Mucosa of rectum (tissue), 2 donors: ENCODE results near the gene ADORA2A.
"Not testable (repeated sequence)": the region's sequence is repeated elsewhere in the genome, so short reads cannot be mapped to it uniquely, and the experiment has no call there.

ENCODE experiments used
- H3K27ac ChIP-seq, 2 donors: one replicate each; pipeline ENCODE4 v1.7.0; 2013; ENCODE audit warnings: inconsistent platforms in 2 of 2, low read depth in 2 of 2, low read length in 2 of 2
- H3K27me3 ChIP-seq, 2 donors: one replicate each; pipeline ENCODE4 v1.7.0; 2013; ENCODE audit warnings: low read length in 2 of 2; ENCODE audit not compliant: control insufficient read depth in 2 of 2, insufficient read depth in 2 of 2
- H3K36me3 ChIP-seq, 2 donors: one replicate each; pipeline ENCODE4 v1.7.0; 2013; ENCODE audit warnings: low read length in 2 of 2; ENCODE audit not compliant: control insufficient read depth in 2 of 2, insufficient read depth in 2 of 2
- H3K4me1 ChIP-seq, 2 donors: one replicate each; pipeline ENCODE4 v1.7.0; 2013; ENCODE audit warnings: low read length in 2 of 2, mild to moderate bottlenecking in 1 of 2; ENCODE audit not compliant: control insufficient read depth in 2 of 2, insufficient read depth in 2 of 2
- H3K4me3 ChIP-seq, 2 donors: one replicate each; pipeline ENCODE4 v1.7.0; 2013; ENCODE audit warnings: low read length in 2 of 2
- H3K9ac ChIP-seq, 2 donors: one replicate each; pipeline ENCODE4 v1.7.0; 2013; ENCODE audit warnings: low read length in 2 of 2, low read depth in 1 of 2, mild to moderate bottlenecking in 1 of 2
- H3K9me3 ChIP-seq, 2 donors: one replicate each; pipeline ENCODE4 v1.7.0; 2013; ENCODE audit warnings: low read length in 2 of 2; ENCODE audit not compliant: control insufficient read depth in 2 of 2
- donor health status: healthy.
- donor health status: Normal muscosa, but diverticular disease.

ADORA2A gene

DNA sequence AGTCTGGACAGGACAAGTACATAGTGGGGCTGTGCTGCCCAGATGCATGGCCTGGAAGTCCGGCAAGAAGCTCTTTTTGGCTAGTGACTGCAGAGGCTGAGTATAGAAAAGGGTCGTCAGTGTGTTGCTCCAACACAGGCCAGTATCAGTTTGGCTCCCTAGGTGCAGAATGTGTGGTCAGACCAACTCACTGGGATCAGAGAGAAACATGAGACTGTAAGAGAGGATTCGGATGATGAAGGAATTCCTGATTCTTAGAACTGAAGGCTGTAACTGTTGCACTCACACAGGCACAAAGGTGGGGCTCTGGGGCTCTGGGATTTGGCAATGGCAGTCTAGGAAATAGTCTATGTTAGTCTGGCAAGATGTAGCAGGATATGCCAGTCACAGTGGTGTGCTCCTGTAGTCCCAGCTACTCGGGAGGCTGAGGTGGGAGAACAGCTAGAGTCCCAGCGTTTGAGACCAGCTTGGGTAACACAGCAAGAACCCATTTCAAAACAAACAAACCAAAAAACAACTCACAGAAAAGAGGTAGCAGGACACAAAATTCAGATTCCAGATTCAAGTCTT, 56.7 kb downstream of the ADORA2A start:
- Histone ChIP-seq H3K4me3 (no peak overlapping the region), H3K9me3 (no peaks in the 10 kb centered on the region), H3K27ac (no peak overlapping the region), H3K4me1 (no peaks in the 10 kb centered on the region), H3K36me3 (no peaks in the 10 kb centered on the region), H3K9ac (no peak overlapping the region), H3K27me3 (no peaks in the 10 kb centered on the region)

DNA sequence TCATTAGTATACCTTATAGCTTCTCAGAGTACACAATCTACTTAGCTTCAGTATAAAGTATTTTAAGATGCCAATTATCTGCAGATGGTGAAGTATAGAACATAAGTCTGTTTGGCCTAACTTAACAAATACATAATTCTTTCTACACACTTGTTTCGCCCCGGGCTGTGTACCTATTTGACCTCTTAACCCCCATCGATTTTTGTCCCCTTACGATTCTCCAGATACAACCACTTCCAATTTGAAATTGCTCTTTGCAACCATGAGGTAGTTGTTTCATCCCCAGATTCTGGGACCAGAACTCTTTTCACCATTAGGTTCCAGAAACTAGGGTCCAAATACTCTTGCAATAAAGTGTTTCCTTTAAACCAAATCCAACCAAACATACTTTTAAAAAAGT, 57.8 kb downstream of the ADORA2A start:
- Histone ChIP-seq H3K27me3 (no peaks in the 10 kb centered on the region), H3K9me3 (no peaks in the 10 kb centered on the region), H3K4me1 (no peaks in the 10 kb centered on the region), H3K4me3 (no peak overlapping the region), H3K36me3 (no peaks in the 10 kb centered on the region), H3K27ac (no peak overlapping the region), H3K9ac (no peak overlapping the region)

DNA sequence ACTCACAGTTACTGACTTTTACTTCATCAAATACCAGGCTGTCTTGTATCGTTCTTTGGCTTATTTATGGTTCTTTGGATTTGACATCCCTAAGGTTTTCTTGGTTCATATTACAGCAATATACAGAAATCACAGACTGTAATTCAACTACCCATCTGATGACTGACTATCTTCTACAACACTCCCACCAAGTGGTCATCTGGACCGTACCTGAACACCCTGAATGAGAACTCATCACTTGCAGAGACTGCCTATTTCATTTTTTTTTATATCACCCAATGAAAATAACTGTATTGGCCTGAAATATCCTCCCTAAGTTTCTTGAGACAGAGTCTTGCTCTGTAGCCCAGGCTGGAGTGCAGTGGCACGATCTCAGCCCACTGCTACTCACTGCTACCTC, 58.2 kb downstream of the ADORA2A start:
- Histone ChIP-seq H3K36me3 (no peaks in the 10 kb centered on the region), H3K27me3 (no peaks in the 10 kb centered on the region), H3K4me1 (no peaks in the 10 kb centered on the region), H3K27ac (no peak overlapping the region), H3K9ac (no peak overlapping the region), H3K9me3 (no peaks in the 10 kb centered on the region), H3K4me3 (no peak overlapping the region)

DNA sequence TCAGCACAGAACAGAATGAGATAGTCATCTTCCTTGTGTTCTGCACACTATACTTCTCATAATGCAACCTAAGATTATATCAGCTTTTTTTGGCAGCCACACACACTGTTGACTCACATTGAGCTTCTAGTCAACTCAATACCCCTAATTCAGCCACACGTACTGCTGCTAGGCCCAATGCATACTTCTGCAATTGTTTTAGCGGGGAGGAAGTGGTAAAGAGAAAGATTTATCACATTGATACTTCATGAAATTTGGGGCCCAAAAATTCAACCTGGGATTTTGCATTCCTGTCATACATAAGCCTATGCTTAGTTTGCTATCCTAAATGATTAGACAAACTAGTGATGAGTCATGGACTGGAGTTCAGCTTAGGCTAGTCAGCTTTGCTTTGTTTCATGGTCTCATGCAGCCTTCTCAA, 59.1 kb downstream of the ADORA2A start:
- H3K9me3 ChIP-seq, result no peaks in the 10 kb centered on the region
- H3K27me3 ChIP-seq, result no peaks in the 10 kb centered on the region
- H3K4me3 ChIP-seq, result no peak overlapping the region
- H3K27ac ChIP-seq, result no peak overlapping the region
- H3K9ac ChIP-seq, result no peak overlapping the region
- no peaks in the 10 kb centered on the region for H3K36me3 ChIP-seq
- H3K4me1 ChIP-seq, result no peaks in the 10 kb centered on the region

DNA sequence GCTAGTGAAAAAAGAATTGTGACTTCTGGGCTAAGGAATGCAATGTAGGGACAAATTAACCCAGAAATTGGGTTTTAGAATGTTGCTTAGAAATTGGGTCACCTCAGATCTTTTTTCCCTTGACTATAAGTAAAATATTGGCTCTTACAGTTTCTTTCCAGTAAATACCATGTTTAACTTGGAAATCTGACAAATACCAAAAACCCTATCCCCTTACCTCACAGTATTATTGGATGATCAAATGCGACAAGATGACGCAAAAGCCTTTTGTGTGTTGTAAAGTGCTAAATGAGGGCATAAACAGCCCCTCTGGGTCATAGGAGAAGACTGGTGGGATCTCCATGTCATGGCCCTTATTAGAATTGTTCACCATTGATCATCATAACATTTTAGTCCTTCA, 61.6 kb downstream of the ADORA2A start:
- Histone ChIP-seq H3K27ac (no peak overlapping the region), H3K27me3 (peaks cover 4 to 5% of the 10 kb centered on the region in 2 donors), H3K4me3 (no peak overlapping the region), H3K9me3 (no peaks in the 10 kb centered on the region), H3K4me1 (no peaks in the 10 kb centered on the region), H3K36me3 (no peaks in the 10 kb centered on the region), H3K9ac (no peak overlapping the region)

DNA sequence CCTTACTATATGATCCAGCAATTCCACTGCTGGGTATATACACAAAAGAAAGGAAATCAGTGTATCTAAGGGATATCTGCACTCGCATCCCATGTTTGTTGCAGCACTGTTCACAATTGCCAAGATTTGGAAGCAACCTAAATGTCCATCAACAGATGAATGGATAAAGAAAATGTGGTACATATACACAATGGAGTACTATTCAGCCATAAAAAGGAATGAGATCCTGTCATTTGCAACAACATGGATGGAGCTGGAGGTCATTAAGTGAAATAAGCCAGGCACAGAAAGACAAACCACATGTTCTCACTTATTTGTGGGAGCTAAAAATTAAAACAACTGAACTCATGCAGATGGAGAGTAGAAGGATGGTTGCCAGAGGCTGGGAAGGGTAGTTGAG, 62.0 kb downstream of the ADORA2A start:
- H3K4me1 ChIP-seq, H3K27me3 ChIP-seq, H3K27ac ChIP-seq, H3K9ac ChIP-seq, H3K9me3 ChIP-seq, H3K36me3 ChIP-seq, H3K4me3 ChIP-seq: not testable (repeated sequence)
